HEK293T (cell line): ENCODE measurements around the gene CDH4.

Experiments
- ARNT ChIP-seq: fragments of 450-650 bp; IDR thresholded peaks from 2 replicates; pipeline ENCODE4 v1.6.1; 2017; ENCODE audit warnings: mild to moderate bottlenecking
- FOXM1 ChIP-seq: fragments of 450-650 bp; IDR thresholded peaks from 2 replicates; pipeline ENCODE4 v1.6.1; 2017; ENCODE audit warnings: mild to moderate bottlenecking, borderline replicate concordance
- ZNF384 ChIP-seq: fragments of 450-650 bp; IDR thresholded peaks from 2 replicates; pipeline ENCODE4 v1.6.1; 2016

DNA sequence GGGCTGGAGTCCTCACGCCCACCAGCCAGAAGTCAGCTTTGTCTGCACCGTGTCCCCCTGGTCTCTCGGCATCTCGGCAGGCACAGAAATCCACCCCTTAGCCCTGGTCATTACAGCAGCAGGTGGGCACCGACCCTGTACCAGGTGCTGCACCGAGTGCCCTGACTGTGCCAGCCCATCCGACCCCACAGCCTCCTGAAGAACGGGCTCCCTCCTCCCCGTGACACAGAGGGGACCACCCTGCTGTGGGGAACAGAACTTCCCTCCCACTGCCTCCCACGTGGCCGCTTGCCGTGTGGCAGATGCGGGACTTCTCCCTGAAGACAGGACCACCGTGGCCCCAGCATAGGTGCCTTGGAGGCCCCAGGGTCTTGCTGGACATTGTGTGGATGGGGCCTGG is 652.4 kb downstream of the CDH4 start:
- no peak for TF ChIP-seq ARNT
- no peak for TF ChIP-seq ZNF384
- TF ChIP-seq FOXM1, result no peak
